Muscle of arm (tissue), 12 donors: ENCODE data around the gene GARS1. TPM values are rescaled to one million over a fixed set of nuclear protein-coding genes. Genes with fewer than 3 reads are reported as not detected.

ENCODE experiments used
- DNase-seq: peaks from one replicate; pipeline ENCODE4 v3.0.0-alpha.2; 2013
- polyA plus RNA-seq, 12 donors: library from polyadenylated mRNA; unstranded; fragments of 120-200 nt; gene quantifications; one replicate each; pipeline ENCODE4 v1.2.1, GENCODE V29; 2013; ENCODE audit not compliant: insufficient read length in 12 of 12

The GARS1 gene
- polyA plus RNA-seq, 12 donors, result 52.7 to 109 (median 74.4) TPM; not detected in 1

- DNase-seq, result no peak
Measured at GRCh38 chr7:30650421-30650808, 55.7 kb downstream of the GARS1 start.

GRCh38 chr7:30652132-30652531 is 57.5 kb downstream of the GARS1 start:
- no peak for DNase-seq

GRCh38 chr7:30652698-30653641 is 58.3 kb downstream of the GARS1 start:
- no peak for DNase-seq

- no peak for DNase-seq
Measured at GRCh38 chr7:30654296-30655090, 59.8 kb downstream of the GARS1 start.

- DNase-seq, result no peak
Measured at GRCh38 chr7:30655096-30655970, 60.7 kb downstream of the GARS1 start.

- DNase-seq, result no peak
Measured at GRCh38 chr7:30656006-30656957, 61.6 kb downstream of the GARS1 start.

GRCh38 chr7:30657131-30657530 is 62.5 kb downstream of the GARS1 start:
- no peak for DNase-seq

- DNase-seq, result no peak
Measured at GRCh38 chr7:30658479-30659074, 63.9 kb downstream of the GARS1 start.

GRCh38 chr7:30659312-30659711 is 64.6 kb downstream of the GARS1 start:
- DNase-seq, result no peak

GRCh38 chr7:30660331-30661255 is 65.9 kb downstream of the GARS1 start:
- DNase-seq, result no peak

GRCh38 chr7:30661926-30662325 is 67.2 kb downstream of the GARS1 start:
- no peak for DNase-seq

GRCh38 chr7:30662431-30662939 is 67.8 kb downstream of the GARS1 start:
- no peak for DNase-seq

GRCh38 chr7:30663414-30663813 is 68.7 kb downstream of the GARS1 start:
- DNase-seq, result no peak

- DNase-seq, result no peak
Measured at GRCh38 chr7:30664184-30664885, 69.7 kb downstream of the GARS1 start.

- no peak for DNase-seq
Measured at GRCh38 chr7:30665043-30665442, 70.4 kb downstream of the GARS1 start.

- no peak for DNase-seq
Measured at GRCh38 chr7:30665449-30665848, 70.8 kb downstream of the GARS1 start.

- DNase-seq, result no peak
Measured at GRCh38 chr7:30667172-30667571, 72.5 kb downstream of the GARS1 start.

GRCh38 chr7:30668102-30668501 is 73.4 kb downstream of the GARS1 start:
- DNase-seq, result no peak
